Loucy (cell line): ENCODE data around the gene STIP1.

Experiments
- H2AFZ ChIP-seq: fragments of 200-600 bp; sonication (generic); 2 replicates; pipeline ENCODE4 v1.6.0; 2016; ENCODE audit warnings: antibody characterized with exemption, mild to moderate bottlenecking, low read length, moderate library complexity
- H3F3A ChIP-seq: fragments of 200-600 bp; 2 replicates; pipeline ENCODE4 v1.6.0; 2016; ENCODE audit warnings: antibody characterized with exemption, low read depth, mild to moderate bottlenecking
- H3K27me3 ChIP-seq: fragments of 200-600 bp; sonication (generic); 2 replicates; pipeline ENCODE4 v1.6.1; 2014; ENCODE audit warnings: low read length, mild to moderate bottlenecking; ENCODE audit not compliant: insufficient read depth, poor library complexity, severe bottlenecking
- H3K36me3 ChIP-seq: fragments of 200-600 bp; sonication (generic); 2 replicates; pipeline ENCODE4 v1.6.1; 2016; ENCODE audit warnings: low read length; ENCODE audit not compliant: insufficient read depth
- H3K4me1 ChIP-seq: fragments of 200-600 bp; sonication (generic); 2 replicates; pipeline ENCODE4 v1.5.1; 2014; ENCODE audit warnings: low read length, mild to moderate bottlenecking; ENCODE audit not compliant: insufficient read depth, poor library complexity, severe bottlenecking
- H3K4me2 ChIP-seq: fragments of 200-600 bp; sonication (generic); 2 replicates; pipeline ENCODE4 v1.6.0; 2014; ENCODE audit warnings: antibody characterized with exemption, low read length, low read depth, mild to moderate bottlenecking; ENCODE audit not compliant: poor library complexity, severe bottlenecking
- H3K4me3 ChIP-seq: fragments of 200-600 bp; sonication (generic); 2 replicates; pipeline ENCODE4 v1.5.1; 2014; ENCODE audit warnings: low read length, mild to moderate bottlenecking, mixed read lengths; ENCODE audit not compliant: poor library complexity, severe bottlenecking
- H3K79me2 ChIP-seq: fragments of 200-600 bp; sonication (generic); 2 replicates; pipeline ENCODE4 v1.6.1; 2014; ENCODE audit warnings: low read length; ENCODE audit not compliant: insufficient read depth
- H3K9ac ChIP-seq: fragments of 200-600 bp; sonication (generic); 2 replicates; pipeline ENCODE4 v1.6.0; 2014; ENCODE audit warnings: mild to moderate bottlenecking, low read depth, low read length, moderate library complexity; ENCODE audit not compliant: poor library complexity, severe bottlenecking
- H3K9me2 ChIP-seq: fragments of 200-600 bp; sonication (generic); replicated peaks from 2 replicates; pipeline ENCODE4 v1.6.1; 2016; ENCODE audit warnings: low read depth, low read length, mixed read lengths
- H3K9me3 ChIP-seq: fragments of 200-600 bp; sonication (generic); 2 replicates; pipeline ENCODE4 v1.6.1; 2014; ENCODE audit warnings: mild to moderate bottlenecking, antibody characterized with exemption, low read length, low read depth; ENCODE audit not compliant: insufficient read depth
- H4K20me1 ChIP-seq: fragments of 200-600 bp; sonication (generic); 2 replicates; pipeline ENCODE4 v1.6.0; 2014; ENCODE audit warnings: antibody characterized with exemption, low read length, mild to moderate bottlenecking; ENCODE audit not compliant: insufficient read depth, poor library complexity, severe bottlenecking
- CTCF ChIP-seq: fragments of 200-600 bp; sonication (generic); conservative IDR thresholded peaks from 2 replicates; pipeline ENCODE4 v1.5.1; 2014; ENCODE audit warnings: mild to moderate bottlenecking, antibody characterized with exemption, low read length
- EZH2phosphoT487 ChIP-seq: fragments of 200-600 bp; IDR thresholded peaks from 2 replicates; pipeline ENCODE4 v1.6.1; 2018; ENCODE audit warnings: antibody characterized with exemption, mild to moderate bottlenecking, moderate library complexity, borderline replicate concordance

STIP1 gene

GRCh38 chr11:64139049-64139448 lies 46.9 kb upstream of the STIP1 start:
- Histone ChIP-seq H3K4me2 (no peak overlapping the region), H2AFZ (no peak overlapping the region), H3K9me2 (no peaks in the 10 kb centered on the region), H3F3A (no peaks in the 10 kb centered on the region), H3K9ac (no peak overlapping the region), H3K9me3 (no peaks in the 10 kb centered on the region), H3K4me3 (no peak overlapping the region), H3K27me3 (no peaks in the 10 kb centered on the region), H4K20me1 (no peaks in the 10 kb centered on the region), H3K79me2 (no peaks in the 10 kb centered on the region), H3K4me1 (no peaks in the 10 kb centered on the region), H3K36me3 (no peaks in the 10 kb centered on the region)
- TF ChIP-seq EZH2phosphoT487 (no peak), CTCF (no peak)

DNA sequence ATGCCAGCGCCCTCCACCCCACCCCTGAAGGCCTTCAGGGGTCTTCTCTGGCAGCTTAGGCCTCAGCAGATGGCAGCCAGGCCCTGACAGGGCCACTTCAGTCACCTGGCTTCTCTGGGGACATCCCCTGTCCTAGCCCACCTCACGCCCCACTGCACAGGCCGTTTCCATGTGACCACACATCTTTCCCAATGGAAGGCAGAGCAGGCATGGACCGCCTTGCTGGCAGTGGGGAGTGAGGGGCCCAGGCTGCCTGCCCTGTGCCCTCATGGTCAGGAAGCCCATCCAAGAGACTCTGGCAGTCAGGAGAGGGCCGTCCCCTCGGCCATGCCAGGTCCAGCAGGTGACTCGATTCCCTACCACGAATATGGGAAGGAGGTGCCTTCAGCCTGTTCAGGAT lies 45.9 kb upstream of the STIP1 start:
- H3F3A ChIP-seq, result no peaks in the 10 kb centered on the region
- H3K9me3 ChIP-seq, result no peaks in the 10 kb centered on the region
- H3K9ac ChIP-seq, result no peak overlapping the region
- H3K36me3 ChIP-seq, result no peaks in the 10 kb centered on the region
- H3K4me3 ChIP-seq, result no peak overlapping the region
- H4K20me1 ChIP-seq, result no peaks in the 10 kb centered on the region
- H3K79me2 ChIP-seq, result no peaks in the 10 kb centered on the region
- no peaks in the 10 kb centered on the region for H3K9me2 ChIP-seq
- H3K4me2 ChIP-seq, result no peak overlapping the region
- H3K27me3 ChIP-seq, result no peaks in the 10 kb centered on the region
- H3K4me1 ChIP-seq, result no peaks in the 10 kb centered on the region
- no peak overlapping the region for H2AFZ ChIP-seq
- TF ChIP-seq EZH2phosphoT487 (no peak), CTCF (no peak)

DNA sequence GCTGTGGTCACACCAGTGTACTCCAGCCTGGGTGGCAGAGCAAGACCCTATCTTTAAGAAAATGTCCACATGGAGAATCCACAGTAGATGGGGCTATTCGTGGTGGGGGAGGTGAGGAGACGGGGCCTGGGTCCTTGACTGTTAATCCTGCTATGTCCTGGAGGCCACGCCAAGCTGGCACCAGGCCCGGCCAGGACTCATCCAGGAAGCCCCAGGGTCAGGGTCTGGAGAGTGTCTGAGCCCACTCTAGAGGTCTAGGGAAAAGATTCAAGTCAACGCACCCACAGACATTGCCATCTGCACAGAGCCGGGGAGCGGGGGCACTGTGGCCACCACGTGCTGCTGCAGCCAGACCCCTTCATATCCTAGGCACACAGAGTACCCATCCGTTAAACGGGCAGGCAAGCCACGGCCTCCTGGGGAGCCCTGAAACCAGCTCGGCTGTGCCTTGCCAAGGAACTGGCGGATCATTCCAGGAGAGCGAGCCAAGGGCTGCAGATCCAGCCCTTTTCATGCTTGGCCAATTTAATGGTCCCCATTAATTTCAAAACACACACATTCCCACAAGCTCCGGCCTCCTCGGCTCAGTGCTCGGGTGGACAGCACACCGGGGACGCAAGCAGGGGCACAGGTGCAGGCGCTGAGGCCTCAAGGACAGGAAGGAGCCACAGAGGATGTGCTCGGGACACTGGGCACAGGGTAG lies 44.7 kb upstream of the STIP1 start:
- TF ChIP-seq CTCF (no peak), EZH2phosphoT487 (no peak)
- H3K36me3 ChIP-seq, result no peaks in the 10 kb centered on the region
- H3K4me3 ChIP-seq, result no peak overlapping the region
- H2AFZ ChIP-seq, result no peak overlapping the region
- H3K9ac ChIP-seq, result no peak overlapping the region
- no peaks in the 10 kb centered on the region for H3K79me2 ChIP-seq
- no peaks in the 10 kb centered on the region for H3K27me3 ChIP-seq
- no peaks in the 10 kb centered on the region for H3K9me3 ChIP-seq
- no peak overlapping the region for H3K4me2 ChIP-seq
- H4K20me1 ChIP-seq, result no peaks in the 10 kb centered on the region
- no peaks in the 10 kb centered on the region for H3F3A ChIP-seq
- H3K9me2 ChIP-seq, result no peaks in the 10 kb centered on the region
- no peaks in the 10 kb centered on the region for H3K4me1 ChIP-seq
